ENCODE measurements around the gene SBF1.

DNA sequence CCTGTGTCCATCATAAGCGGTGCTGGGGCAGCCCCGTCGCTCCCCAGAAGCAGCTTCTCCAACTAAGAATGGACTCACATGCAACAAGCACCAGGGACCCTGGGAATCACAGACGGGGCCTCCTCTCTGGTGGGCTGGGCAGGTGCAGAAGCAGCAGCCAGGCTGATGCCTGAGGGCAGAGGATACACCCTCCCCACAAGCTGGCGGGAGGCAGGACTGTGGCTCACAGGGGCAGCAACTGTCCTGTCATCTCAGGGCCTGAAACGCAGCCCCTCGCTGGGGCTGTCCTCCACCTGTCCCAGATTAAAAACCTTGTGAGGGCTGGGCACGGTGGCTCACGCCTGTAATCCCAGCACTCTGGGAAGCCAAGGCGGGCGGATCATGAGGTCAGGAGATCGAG lies 3.1 kb upstream of the SBF1 start:
- TF ChIP-seq, protein P1, sequence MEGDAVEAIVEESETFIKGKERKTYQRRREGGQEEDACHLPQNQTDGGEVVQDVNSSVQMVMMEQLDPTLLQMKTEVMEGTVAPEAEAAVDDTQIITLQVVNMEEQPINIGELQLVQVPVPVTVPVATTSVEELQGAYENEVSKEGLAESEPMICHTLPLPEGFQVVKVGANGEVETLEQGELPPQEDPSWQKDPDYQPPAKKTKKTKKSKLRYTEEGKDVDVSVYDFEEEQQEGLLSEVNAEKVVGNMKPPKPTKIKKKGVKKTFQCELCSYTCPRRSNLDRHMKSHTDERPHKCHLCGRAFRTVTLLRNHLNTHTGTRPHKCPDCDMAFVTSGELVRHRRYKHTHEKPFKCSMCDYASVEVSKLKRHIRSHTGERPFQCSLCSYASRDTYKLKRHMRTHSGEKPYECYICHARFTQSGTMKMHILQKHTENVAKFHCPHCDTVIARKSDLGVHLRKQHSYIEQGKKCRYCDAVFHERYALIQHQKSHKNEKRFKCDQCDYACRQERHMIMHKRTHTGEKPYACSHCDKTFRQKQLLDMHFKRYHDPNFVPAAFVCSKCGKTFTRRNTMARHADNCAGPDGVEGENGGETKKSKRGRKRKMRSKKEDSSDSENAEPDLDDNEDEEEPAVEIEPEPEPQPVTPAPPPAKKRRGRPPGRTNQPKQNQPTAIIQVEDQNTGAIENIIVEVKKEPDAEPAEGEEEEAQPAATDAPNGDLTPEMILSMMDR (IDR thresholded peaks at IDR 0.05): no peak
- TF ChIP-seq EP300 (IDR thresholded peaks at IDR 0.05) (no peak), POLR2A (IDR thresholded peaks at IDR 0.05) (no peak), POLR2AphosphoS5 (IDR thresholded peaks at IDR 0.05) (no peak)

All from gastroesophageal sphincter (tissue), 3 donors.